Mesodermal cell (in vitro differentiated cells): ENCODE data around the gene GPC3.

Source experiments
- H3K27ac ChIP-seq: 2 replicates; pipeline ENCODE4 v1.7.0; 2013; ENCODE audit warnings: mild to moderate bottlenecking, low read depth, low read length, moderate library complexity; ENCODE audit not compliant: severe bottlenecking
- H3K36me3 ChIP-seq: 2 replicates; pipeline ENCODE4 v1.7.1; 2013; ENCODE audit warnings: mild to moderate bottlenecking, low read length, moderate library complexity; ENCODE audit not compliant: control insufficient read depth, insufficient read depth
- H3K4me1 ChIP-seq: one replicate; pipeline ENCODE4 v1.7.1; 2013; ENCODE audit warnings: mild to moderate bottlenecking, low read length; ENCODE audit not compliant: insufficient read depth, control insufficient read depth, poor library complexity, severe bottlenecking
- H3K4me3 ChIP-seq: 2 replicates; pipeline ENCODE4 v1.7.0; 2013; ENCODE audit warnings: low read length, control low read depth, mild to moderate bottlenecking; ENCODE audit not compliant: insufficient read depth, poor library complexity, severe bottlenecking; ENCODE audit errors: extremely low read depth
- H3K9me3 ChIP-seq: 2 replicates; pipeline ENCODE4 v1.7.1; 2013; ENCODE audit warnings: mild to moderate bottlenecking, low read length, moderate library complexity; ENCODE audit not compliant: control insufficient read depth
- WGBS, 2 experiments: methylation state at CpG; one replicate each; pipeline ENCODE4 v1.1.5; 2013; ENCODE audit warnings: missing lambda C conversion rate in 2 of 2; ENCODE audit not compliant: insufficient coverage in 2 of 2; 5-methylcytosine and 5-hydroxymethylcytosine counted together

Gene GPC3

DNA sequence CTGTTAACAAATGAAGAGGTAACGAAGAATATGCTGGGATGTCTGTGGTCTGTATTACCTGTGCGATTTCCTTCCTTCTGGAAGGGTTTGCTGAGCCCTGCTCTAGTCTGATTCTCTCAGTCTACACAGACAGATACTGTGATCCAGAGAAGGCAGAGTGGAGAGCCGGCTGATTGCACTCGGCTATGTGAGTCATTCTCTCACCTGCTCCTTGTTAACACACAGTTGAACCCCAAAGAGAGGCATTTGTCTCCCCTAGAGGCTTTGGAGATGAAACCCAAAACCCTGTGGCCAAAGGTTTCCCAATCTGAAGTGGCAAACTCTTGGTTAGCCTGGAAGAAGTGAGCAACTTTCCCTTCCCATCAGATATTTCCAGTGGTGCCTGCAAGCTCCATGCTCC, 492.0 kb downstream of the GPC3 start:
- WGBS, 2 experiments = 71% methylated on average over 3 of the region's 4 CpGs; no CpG with 5 or more reads in 1 of the 2 experiments
- no peaks in the 10 kb centered on the region for H3K9me3 ChIP-seq
- H3K4me3 ChIP-seq = no peak overlapping the region
- no peaks in the 10 kb centered on the region for H3K4me1 ChIP-seq
- no peak overlapping the region for H3K27ac ChIP-seq
- no peaks in the 10 kb centered on the region for H3K36me3 ChIP-seq

DNA sequence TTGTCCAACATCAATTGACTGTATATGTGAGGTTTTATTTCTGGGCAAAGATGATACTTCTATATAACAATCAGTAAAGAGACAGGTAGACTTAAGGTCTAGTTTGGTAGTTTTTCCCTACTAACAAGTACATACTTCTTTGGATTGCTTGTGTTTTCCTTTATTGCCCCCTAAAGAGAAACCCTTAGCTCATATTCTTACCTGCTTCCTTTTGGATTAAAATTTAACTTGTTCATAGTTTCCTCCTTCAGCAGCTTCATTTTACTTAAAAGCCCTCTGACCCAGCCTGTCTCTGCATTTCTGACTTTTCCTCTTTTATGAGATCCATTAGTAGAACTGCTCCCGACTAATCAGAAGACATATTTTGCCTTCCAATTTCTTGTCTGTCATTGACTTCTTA, 494.4 kb downstream of the GPC3 start:
- no peaks in the 10 kb centered on the region for H3K9me3 ChIP-seq
- 80% methylated on average over 1 of the region's 1 CpG; no CpG with 5 or more reads in 1 of the 2 experiments for WGBS, 2 experiments
- H3K4me3 ChIP-seq = no peak overlapping the region
- H3K36me3 ChIP-seq = no peaks in the 10 kb centered on the region
- no peak overlapping the region for H3K27ac ChIP-seq
- H3K4me1 ChIP-seq = no peaks in the 10 kb centered on the region
